GM18873 (cell line): ENCODE measurements around the gene UVRAG.

Source experiments
- ATAC-seq: cut with Tn5 transposase; IDR thresholded peaks from one replicate; pipeline ENCODE4 v1.9.1; 2021; ENCODE audit warnings: mild to moderate bottlenecking, moderate library complexity, moderate number of reproducible peaks; ENCODE audit not compliant: unreplicated experiment, low FRiP score

Gene UVRAG

DNA sequence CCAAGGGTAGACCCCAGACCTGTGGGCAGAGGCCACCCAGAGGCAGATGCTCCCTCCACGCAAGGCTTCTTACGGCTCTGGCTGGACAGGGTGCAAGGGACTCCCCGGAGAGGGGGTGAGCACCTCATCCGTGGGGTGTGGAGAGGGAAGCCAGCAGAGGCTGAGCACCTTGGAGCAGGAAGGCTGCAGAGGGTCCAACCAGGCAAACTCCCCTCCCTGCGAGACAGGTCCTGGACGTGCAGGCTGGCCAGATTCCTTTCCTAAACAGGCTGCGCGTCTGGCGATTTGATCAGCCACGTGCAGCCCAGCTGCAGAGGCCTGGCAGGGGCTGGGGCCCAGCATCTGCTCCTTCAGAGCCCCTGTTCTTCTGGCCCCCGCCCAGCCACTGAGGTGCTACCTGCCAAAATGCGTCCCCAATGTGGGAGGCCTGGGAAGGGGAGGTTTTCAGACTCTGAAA, 342.0 kb downstream of the UVRAG start:
- ATAC-seq, result no peak

- no peak for ATAC-seq
Measured at GRCh38 chr11:76157891-76158290, 342.9 kb downstream of the UVRAG start.

GRCh38 chr11:76158394-76159302, 343.6 kb downstream of the UVRAG start:
- ATAC-seq, result no peak

GRCh38 chr11:76159303-76159937, 344.4 kb downstream of the UVRAG start:
- ATAC-seq, result no peak

DNA sequence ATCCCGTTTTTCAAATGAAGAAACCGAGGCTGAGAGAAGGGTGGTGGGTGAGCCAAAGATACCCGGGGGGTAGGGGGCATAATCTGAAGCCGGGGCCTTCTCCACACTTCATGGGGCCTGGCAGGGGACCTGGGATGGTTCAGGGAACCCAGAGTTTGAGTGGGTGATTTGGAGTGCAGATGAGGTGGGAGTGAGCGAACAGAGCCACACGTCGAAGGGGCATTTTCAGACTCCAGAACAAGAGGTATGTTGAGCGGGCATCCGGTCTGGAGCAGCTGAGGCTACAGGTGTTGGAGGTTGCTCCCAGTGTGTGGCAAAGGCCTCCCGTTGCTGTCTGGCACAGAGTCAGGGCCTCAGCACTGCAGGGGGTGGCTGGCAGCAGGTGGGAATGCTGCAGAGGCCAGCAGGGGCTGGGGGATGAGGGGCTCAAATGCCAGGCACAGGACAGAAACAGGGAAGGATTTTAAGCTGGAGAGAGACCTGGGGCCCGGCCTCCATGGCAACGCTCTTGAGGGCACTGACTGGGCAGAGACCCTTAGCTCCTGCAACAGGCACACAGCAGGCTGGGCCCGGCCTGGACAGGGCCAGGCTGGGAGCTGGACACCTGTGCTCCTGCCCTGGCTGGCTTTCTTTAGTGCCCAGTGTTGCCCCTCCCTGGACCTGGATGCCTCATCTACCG, 345.1 kb downstream of the UVRAG start:
- no peak for ATAC-seq

DNA sequence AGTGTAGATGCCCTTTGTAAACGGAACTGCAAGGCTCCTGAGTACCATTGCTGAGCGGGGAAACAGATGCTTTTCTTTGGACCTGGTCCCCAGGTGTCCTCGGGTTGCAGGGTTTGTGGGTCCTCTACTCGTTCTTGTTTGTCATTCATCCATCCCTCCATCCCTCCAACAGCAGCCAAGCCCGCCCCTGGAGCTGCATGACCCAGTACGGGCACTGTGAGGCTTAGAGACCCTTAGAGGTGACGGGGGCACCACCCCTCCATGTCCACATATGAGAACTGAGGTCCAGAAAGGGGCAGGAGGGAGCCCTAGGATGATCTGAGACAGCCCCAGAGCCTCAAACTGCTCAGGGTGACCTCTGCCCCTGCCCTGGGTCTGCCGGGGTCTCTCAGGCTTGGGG, 345.8 kb downstream of the UVRAG start:
- no peak for ATAC-seq

DNA sequence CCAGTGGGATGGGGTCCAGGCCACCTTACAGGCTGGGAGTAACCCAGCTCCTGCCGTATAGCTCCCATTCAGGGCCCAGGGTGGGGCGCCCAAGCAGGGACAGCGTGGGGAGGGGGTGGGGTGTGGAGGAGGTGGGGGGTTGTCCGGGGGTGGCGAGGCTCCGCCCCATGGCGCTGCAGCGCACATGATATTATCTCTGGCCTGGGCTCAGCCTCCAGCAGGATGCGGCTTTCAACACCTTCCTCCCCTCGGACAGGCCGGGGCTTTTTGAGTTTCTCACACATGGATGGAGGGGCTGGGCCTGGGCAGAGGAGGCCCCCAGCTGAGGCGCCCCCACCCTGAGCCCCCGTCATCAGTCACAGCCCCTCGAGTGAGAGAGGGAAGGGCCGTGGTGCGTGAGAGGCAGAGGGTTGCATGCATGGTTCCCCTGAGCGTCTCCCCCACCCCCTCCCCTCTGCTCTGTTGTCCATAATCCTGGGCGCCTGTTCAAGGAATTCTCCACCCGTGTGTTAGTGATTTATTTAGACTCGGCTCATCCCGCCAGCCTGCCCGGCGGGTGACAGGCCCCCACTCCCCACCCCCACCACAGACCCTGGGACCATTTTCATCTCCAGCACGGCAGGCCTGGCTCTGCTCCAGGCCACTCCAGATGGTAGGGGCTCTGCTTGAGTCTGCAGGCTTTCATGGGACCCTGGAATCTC, 346.4 kb downstream of the UVRAG start:
- ATAC-seq, result no peak

GRCh38 chr11:76162336-76163288, 347.6 kb downstream of the UVRAG start:
- no peak for ATAC-seq

DNA sequence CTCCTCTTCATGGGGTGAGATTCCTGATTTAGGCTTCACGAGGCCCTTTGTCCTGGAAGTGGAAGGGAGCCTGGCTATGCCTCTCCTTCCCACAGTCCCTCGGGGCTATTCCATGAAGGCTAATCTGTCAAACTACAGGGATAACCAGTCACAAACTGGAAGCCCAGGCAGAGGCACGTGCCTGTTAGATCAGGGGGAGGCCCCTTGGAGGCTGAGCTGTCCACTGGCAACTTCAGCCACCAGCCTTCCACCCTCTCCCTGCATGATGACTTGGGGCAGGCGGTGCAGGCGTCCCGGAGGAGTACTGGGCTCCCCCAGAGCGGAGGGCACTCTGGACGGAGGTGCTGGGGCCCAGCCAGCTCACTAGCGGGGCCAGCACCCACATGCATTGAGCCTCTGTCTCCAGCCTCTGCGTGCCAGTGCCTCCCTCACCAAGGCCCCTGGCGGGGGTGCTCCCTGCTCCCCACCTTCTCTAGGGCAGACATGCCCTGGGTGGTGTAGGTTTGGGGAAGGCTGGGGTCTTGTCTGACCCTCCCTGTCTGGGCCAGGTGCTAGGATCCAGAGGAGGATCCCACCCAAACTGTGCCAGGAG, 348.4 kb downstream of the UVRAG start:
- ATAC-seq, result no peak

GRCh38 chr11:76164081-76164480, 349.1 kb downstream of the UVRAG start:
- no peak for ATAC-seq

DNA sequence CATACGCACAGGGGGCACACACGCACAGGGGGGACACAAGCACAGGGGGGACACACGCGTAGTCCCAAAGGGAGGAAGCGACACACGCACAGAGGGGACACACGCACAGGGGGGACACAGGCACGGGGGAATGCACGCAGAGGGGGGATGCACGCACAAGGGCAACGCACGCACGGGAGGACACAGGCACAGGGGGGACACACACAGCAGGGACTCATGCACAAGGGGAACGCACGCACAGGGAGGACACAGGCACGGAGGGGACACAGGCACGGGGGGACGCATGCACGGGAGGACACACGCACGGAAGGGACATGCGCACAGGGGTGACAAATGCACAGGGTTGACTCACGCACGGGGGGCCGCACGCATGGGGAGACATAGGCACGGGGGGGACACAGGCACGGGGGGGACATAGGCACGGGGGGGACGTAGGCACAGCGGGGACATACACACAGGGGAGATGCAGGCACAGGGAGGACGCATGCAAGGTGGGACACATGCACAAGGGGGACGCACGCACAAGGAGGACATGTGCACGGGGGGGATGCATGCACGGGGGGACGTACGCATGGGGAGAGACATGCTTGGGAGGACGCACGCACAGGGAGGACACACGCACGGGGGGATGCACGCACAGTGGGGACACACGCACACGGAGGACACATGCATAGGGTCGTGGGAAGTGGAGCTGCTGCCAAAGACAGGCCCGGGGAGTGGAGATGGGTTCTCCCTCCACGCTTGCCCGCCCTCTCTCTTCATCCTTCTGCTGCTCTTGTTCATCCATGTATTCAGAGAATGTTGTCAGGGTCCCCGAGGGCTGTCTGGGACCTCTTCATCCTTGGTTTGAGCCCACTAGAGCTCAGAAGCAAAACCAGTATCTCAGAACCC, 350.1 kb downstream of the UVRAG start:
- ATAC-seq, result no peak

DNA sequence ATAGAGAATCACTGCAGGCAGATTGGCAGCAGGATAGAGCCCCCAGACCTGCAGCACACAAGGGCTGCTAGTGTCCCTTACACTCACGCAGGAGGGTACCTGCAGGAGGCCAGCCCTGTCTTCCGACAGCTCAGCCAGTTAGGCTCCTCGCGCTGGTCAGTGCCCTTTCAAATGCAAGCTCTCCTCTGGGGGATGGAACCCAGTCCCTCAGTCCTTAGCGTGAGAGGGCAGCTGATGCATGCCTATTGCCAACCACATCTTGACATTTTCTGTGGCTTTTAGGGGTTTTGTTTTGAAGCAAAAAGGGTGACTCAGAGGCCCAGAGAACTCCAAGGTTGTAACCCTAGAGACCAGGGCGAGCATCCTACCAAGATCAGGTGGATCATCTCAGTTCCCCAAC, 351.3 kb downstream of the UVRAG start:
- ATAC-seq, result no peak

DNA sequence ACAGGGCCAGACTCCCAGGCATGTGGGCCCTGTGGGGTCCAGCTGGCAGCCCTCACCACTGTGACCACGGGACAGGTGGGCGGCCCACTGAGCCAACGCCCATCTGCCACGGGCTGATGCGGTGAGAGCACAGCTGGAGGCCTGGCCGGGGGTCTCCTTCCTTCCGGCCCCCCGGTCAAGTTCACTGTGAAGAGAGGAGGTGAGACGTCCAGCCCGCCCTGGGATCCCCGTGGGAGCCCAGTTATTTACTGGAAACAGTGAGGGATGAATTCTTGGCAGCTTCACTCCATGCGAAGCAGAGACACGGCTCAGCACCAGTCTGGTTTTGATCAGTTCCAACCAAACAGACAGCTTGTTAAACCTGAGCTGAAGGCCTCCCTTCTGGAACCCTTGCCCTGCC, 352.6 kb downstream of the UVRAG start:
- ATAC-seq, result no peak

DNA sequence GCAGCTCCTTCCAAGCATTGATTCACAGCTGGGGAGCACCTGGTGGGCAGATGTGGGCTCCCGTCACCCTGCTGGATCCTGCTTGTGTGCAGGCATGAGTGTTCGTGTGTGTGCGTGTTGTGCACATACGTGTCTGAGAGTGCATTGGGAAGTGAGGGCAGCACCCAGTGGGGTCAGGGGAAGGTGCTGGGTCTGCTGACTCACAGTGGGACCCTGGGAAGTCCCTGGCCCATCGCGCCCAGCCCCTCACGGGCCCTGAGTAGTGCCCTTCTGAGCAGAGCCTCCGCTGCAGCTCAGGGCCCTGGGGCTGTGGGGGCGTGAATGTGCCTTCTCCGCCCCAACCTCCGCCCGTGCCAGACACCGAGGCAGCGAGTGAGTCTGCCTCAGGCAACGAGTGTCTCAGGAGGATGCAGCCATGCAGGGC, 354.5 kb downstream of the UVRAG start:
- peak; percentile 44 for ATAC-seq

DNA sequence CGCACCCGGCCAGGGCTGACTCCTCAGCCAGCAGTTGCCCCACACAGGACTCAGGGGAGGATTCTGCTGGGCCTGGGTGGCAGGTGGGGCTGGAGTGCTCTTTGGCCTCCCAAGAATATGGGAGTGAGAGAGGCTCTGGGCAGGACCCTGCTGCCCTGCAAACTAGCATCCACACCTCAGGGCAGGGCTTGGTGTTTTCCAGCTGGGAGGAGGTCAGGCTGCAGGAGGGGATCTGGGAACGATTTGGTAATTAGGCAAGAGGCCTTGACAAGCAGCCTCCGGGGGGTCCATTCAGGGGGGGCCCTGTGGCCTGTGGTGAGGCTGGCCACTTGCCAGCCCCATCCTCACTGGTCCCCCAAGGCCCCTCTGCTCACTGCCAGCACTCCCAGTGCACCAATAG, 355.5 kb downstream of the UVRAG start:
- no peak for ATAC-seq

GRCh38 chr11:76172583-76172982, 357.6 kb downstream of the UVRAG start:
- ATAC-seq, result no peak

DNA sequence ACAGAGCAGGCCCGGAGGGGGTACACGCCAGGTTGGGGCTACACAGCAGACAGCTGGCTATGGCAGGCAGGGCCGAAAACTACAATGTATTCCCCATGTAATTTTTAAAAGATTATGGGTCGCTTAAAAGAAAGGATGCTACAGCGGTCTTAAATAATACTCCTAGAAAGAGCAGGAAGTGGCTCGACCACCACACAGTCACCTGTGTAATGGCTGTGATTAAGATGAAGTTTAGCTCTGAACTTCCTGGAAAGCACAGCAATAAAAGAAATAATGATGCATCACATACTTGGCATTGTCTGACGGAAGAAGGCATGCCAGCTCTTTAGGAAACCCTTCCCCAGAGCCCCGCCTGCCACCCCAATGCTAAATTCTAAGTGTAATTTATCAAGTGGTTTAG, 358.7 kb downstream of the UVRAG start:
- no peak for ATAC-seq

GRCh38 chr11:76174330-76174729, 359.3 kb downstream of the UVRAG start:
- ATAC-seq, result no peak
